ENCODE data around the gene ATOSB.

GRCh38 chr9:35071814-35072460 lies 43.7 kb downstream of the ATOSB start:
- TF ChIP-seq EZH2 (IDR thresholded peaks at IDR 0.05; ENCODE audit: low read depth, unreplicated experiment) (no peak), CTCF (conservative IDR thresholded peaks at IDR 0.05; ENCODE audit: low read depth in 2 of 2) (peak in 1 of 2 experiments; percentile 54; a peak in 3 of 4 replicates), POLR2AphosphoS5 (IDR thresholded peaks at IDR 0.05; ENCODE audit: low read depth) (peak; percentile 40; the same call in 1 of the 2 replicates), STAT1 (IDR thresholded peaks at IDR 0.05; ENCODE audit: unreplicated experiment) (no peak)

All from GM23338 (cell line).